Upper lobe of right lung (tissue), 1 donor: ENCODE measurements around the gene RAC3. TPM values are rescaled to one million over a fixed set of nuclear protein-coding genes. Genes with fewer than 3 reads are reported as not detected.

ENCODE experiments used
- ATAC-seq: fragments of 200-7000 bp; cut with Tn5 transposase; one replicate; pipeline ENCODE4 v1.9.1; 2020; ENCODE audit warnings: mild to moderate bottlenecking, moderate library complexity
- DNase-seq: peaks from one replicate; pipeline ENCODE4 v3.0.0-alpha.2; 2020
- H3K27ac ChIP-seq: fragments of 200-600 bp; one replicate; pipeline ENCODE4 v1.8.0; 2022
- H3K27me3 ChIP-seq: fragments of 200-600 bp; one replicate; pipeline ENCODE4 v1.8.0; 2022; ENCODE audit warnings: mild to moderate bottlenecking
- H3K36me3 ChIP-seq: fragments of 200-600 bp; one replicate; pipeline ENCODE4 v1.8.0; 2022
- H3K4me1 ChIP-seq: fragments of 200-600 bp; one replicate; pipeline ENCODE4 v1.8.0; 2022
- H3K4me3 ChIP-seq: fragments of 200-600 bp; one replicate; pipeline ENCODE4 v1.8.0; 2022; ENCODE audit warnings: mild to moderate bottlenecking
- H3K9me3 ChIP-seq: fragments of 200-600 bp; one replicate; pipeline ENCODE4 v1.8.0; 2022
- CTCF ChIP-seq: fragments of 200-600 bp; IDR thresholded peaks from one replicate; pipeline ENCODE4 v1.8.0; 2022; ENCODE audit warnings: antibody characterized with exemption
- intact Hi-C: fragments of 100-400 bp; cut with DNase I; formaldehyde crosslinking; loops from one replicate; pipeline ENCODE4 v1.11.0; 2022
- total RNA-seq: library from RNA; stranded (reverse); fragmentation: NEBNext Ultra II Directional; extraction: Animal tissue kit (Norgen Biotek cat#: 25700); gene quantifications from one replicate; pipeline ENCODE4 v1.2.1, GENCODE V29; 2021
- donor health status: DM: no; HTN: yes; CAD: no; lungs with severe emphysema.

Gene RAC3
- total RNA-seq, 1 donor from 2014 or later: 3.4 TPM

DNA sequence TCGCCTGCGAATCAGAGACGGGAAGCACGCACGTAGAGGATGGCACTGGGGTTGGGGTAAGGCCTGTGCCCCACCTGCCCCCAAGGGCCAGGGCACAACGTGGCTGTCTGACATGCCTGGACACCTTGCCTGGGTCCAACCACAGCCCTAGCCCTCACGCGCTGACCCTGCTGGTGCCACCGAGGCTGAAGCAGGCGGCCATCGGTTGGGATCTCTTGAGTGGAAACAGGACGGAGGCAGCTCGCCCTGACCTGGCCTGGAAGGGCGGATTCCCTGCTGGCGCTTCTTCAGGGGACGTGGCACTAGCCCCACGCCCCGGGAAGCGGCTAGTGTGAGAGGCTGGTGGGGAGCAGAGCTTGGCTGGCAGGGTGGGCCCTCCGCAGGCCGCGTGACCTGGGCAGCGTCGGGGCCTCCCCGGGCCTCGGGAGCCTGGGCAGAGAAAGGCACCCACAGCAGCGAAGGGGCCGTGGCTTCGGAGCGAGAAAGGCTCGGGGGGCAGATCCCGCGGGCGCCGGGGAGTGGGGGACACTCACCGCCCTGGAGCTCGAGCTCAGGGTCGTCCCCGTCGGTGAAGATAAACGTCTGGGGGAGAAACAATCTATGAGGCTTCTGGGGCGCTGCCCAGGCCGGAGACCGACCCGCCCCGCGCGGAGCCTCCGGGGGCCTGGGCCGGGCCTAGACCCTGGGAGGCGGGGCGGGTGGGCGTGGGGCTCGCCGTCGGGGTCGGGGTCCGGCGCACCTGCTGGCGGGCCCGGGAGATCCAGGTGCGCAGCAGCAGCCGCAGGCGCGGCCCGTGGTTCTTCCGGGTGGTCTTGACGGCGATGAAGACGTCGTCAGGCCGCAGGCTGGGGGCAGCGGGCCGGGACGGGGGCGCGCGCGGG is 19.5 kb downstream of the RAC3 start:
- no peak for ATAC-seq
- H3K27ac ChIP-seq: peak overlapping the region; percentile 61
- peaks cover 20% of the 10 kb centered on the region for H3K4me1 ChIP-seq
- H3K27me3 ChIP-seq: no peaks in the 10 kb centered on the region
- H3K36me3 ChIP-seq: peaks cover 29% of the 10 kb centered on the region
- TF ChIP-seq CTCF: no peak
- no peaks in the 10 kb centered on the region for H3K9me3 ChIP-seq
- DNase-seq: no peak
- peak overlapping the region; percentile 68 for H3K4me3 ChIP-seq
- intact Hi-C loops: no loop called here

- Histone ChIP-seq H3K4me1 (peaks cover 20% of the 10 kb centered on the region), H3K4me3 (peak within 1 kb of the TSS; percentile 83), H3K9me3 (no peaks in the 10 kb centered on the region), H3K27me3 (no peaks in the 10 kb centered on the region), H3K36me3 (peaks cover 39% of the 10 kb centered on the region), H3K27ac (peak within 1 kb of the TSS; percentile 61)
- TF ChIP-seq CTCF: no peak
- intact Hi-C loops: no loop called here
- peak; percentile 92 for DNase-seq
- ATAC-seq: peak; percentile 78
These were observed 20.5 kb downstream of the RAC3 start, which contains the start of the genes GPS1 and RFNG for GRCh38 chr17:82051776-82052637. TSS of gene GPS1 (plus strand) at chr17:82051898. CDS start at chr17:82051932, 34 bp downstream. TSS of gene RFNG (minus strand) at chr17:82051811. CDS start at chr17:82051766, 45 bp downstream.

GRCh38 chr17:82052638-82053059 is 21.2 kb downstream of the RAC3 start:
- peaks cover 20% of the 10 kb centered on the region for H3K4me1 ChIP-seq
- H3K4me3 ChIP-seq: peak overlapping the region; percentile 83
- ATAC-seq: no peak
- intact Hi-C loops: no loop called here
- peaks cover 46% of the 10 kb centered on the region for H3K36me3 ChIP-seq
- no peaks in the 10 kb centered on the region for H3K9me3 ChIP-seq
- H3K27ac ChIP-seq: peak overlapping the region; percentile 58
- no peak for TF ChIP-seq CTCF
- DNase-seq: no peak
- H3K27me3 ChIP-seq: no peaks in the 10 kb centered on the region

- intact Hi-C loops: no loop called here
- no peaks in the 10 kb centered on the region for H3K9me3 ChIP-seq
- no peak for DNase-seq
- H3K4me1 ChIP-seq: peaks cover 20% of the 10 kb centered on the region
- H3K27ac ChIP-seq: no peak overlapping the region
- peak overlapping the region; percentile 83 for H3K4me3 ChIP-seq
- no peak for ATAC-seq
- peaks cover 50% of the 10 kb centered on the region for H3K36me3 ChIP-seq
- TF ChIP-seq CTCF: no peak
- no peaks in the 10 kb centered on the region for H3K27me3 ChIP-seq
These were observed 21.7 kb downstream of the RAC3 start for GRCh38 chr17:82053130-82053529.

DNA sequence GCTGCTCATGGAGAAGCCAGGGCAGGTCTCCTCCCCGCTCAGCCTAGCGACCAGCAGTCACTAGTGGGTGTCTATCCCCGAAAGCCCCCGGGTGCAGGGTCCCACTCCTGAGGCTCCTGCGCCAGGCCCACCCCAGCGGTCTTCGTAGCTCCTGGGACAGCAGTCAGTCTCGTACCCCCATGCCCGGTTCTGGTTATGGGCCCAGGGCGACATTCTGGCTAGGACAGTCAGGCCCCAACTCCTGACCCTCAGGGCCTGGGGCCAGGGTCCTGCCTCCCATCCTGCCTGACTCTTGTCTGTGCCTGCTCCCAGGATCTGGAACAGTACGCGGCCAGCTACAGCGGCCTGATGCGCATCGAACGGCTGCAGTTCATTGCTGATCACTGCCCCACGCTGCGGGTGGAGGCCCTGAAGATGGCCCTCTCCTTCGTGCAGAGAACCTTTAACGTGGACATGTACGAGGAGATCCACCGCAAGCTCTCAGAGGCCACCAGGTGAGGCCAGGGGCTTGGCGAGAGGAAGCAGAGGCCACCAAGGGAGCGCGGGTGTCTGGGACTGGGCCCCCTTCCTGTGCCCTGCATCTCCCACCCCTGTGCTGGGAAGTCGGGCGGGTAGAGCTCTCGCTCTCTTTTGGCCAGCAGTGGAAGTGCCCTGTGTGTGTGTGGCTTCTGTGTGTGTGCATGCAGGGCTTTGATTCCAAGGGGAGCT is 22.2 kb downstream of the RAC3 start:
- peaks cover 51% of the 10 kb centered on the region for H3K36me3 ChIP-seq
- no peak for DNase-seq

More for the DNA sequence above, 22.2 kb downstream of the RAC3 start:
- ATAC-seq: no peak
- Histone ChIP-seq H3K27me3 (no peaks in the 10 kb centered on the region), H3K4me3 (no peak overlapping the region), H3K4me1 (peaks cover 20% of the 10 kb centered on the region), H3K27ac (no peak overlapping the region), H3K9me3 (no peaks in the 10 kb centered on the region)
- intact Hi-C loops: no loop called here
- no peak for TF ChIP-seq CTCF
